HEK293T (cell line): ENCODE data around the gene TMEM176B.

Source experiments
- BHLHE40 ChIP-seq: fragments of 450-650 bp; IDR thresholded peaks from 2 replicates; pipeline ENCODE4 v1.6.1; 2016; ENCODE audit warnings: mild to moderate bottlenecking, moderate library complexity, borderline replicate concordance
- FOXA1 ChIP-seq: fragments of 450-650 bp; IDR thresholded peaks from 2 replicates; pipeline ENCODE4 v1.6.1; 2016; ENCODE audit warnings: mild to moderate bottlenecking
- FOXM1 ChIP-seq: fragments of 450-650 bp; IDR thresholded peaks from 2 replicates; pipeline ENCODE4 v1.6.1; 2017; ENCODE audit warnings: mild to moderate bottlenecking, borderline replicate concordance
- HDGF ChIP-seq: fragments of 450-650 bp; IDR thresholded peaks from 2 replicates; pipeline ENCODE4 v1.6.1; 2017; ENCODE audit warnings: antibody characterized with exemption, borderline replicate concordance
- ZNF384 ChIP-seq: fragments of 450-650 bp; IDR thresholded peaks from 2 replicates; pipeline ENCODE4 v1.6.1; 2016

GRCh38 chr7:150848561-150849115 lies 48.5 kb upstream of the TMEM176B start:
- no peak for TF ChIP-seq ZNF384
- TF ChIP-seq HDGF: no peak
- no peak for TF ChIP-seq FOXM1
- no peak for TF ChIP-seq FOXA1
- no peak for TF ChIP-seq BHLHE40
